ENCODE results near the gene SMARCC2. TPM values are rescaled to one million over a fixed set of nuclear protein-coding genes. Genes with fewer than 3 reads are reported as not detected.

The SMARCC2 gene
- total RNA-seq, 1 experiment from 2014 or later, result 99.7 TPM

GRCh38 chr12:56189099-56189917 is at the start of gene SMARCC2 (continued):
- no peak for TF ChIP-seq ZBTB33 (IDR thresholded peaks at IDR 0.05; ENCODE audit: extremely low read depth, insufficient replicate concordance, low read length)
- TF ChIP-seq RAD21 (IDR thresholded peaks at IDR 0.05; ENCODE audit: low read depth), result peak; percentile 54; the same call in 1 of the 2 replicates
- no peak for TF ChIP-seq ZNF274 (IDR thresholded peaks at IDR 0.05; ENCODE audit: low read depth, low read length)
- TF ChIP-seq MAX (IDR thresholded peaks at IDR 0.05), result no peak; the same call in 1 of the 2 replicates
- TF ChIP-seq EZH2 (IDR thresholded peaks at IDR 0.05), result no peak
- no peak for TF ChIP-seq TCF7L2 (IDR thresholded peaks at IDR 0.05; ENCODE audit: borderline replicate concordance, extremely low read depth, insufficient read depth, insufficient read length)

GRCh38 chr12:56237552-56237951 is 48.3 kb upstream of the SMARCC2 start:
- Histone ChIP-seq H3K4me2 (ENCODE audit: low read length) (no peak overlapping the region), H2AFZ (ENCODE audit: low read depth, low read length, poor library complexity, severe bottlenecking) (no peak overlapping the region), H3K4me3 (replicated peaks in 1 of 2; ENCODE audit: low read depth in 1 of 2, low read length in 2 of 2) (no peak overlapping the region), H3K27ac (ENCODE audit: low read depth, low read length) (no peak overlapping the region), H3K27me3 (ENCODE audit: insufficient read depth, low read length) (no peaks in the 10 kb centered on the region), H3K9ac (ENCODE audit: low read length) (no peak overlapping the region), H3K4me1 (ENCODE audit: control insufficient read depth in 1 of 2, insufficient read depth in 2 of 2, low read length in 2 of 2) (peaks cover 0 to 6% of the 10 kb centered on the region in 2 experiments; a peak in 1 of 4 replicates), H3K36me3 (ENCODE audit: control insufficient read depth in 1 of 2, insufficient read depth in 2 of 2, low read length in 2 of 2) (peaks cover 12 to 15% of the 10 kb centered on the region in 2 experiments), H3K9me2 (ENCODE audit: insufficient read depth) (no peaks in the 10 kb centered on the region), H3K79me2 (ENCODE audit: insufficient read depth, low read length) (no peaks in the 10 kb centered on the region), H4K20me1 (ENCODE audit: insufficient read depth) (no peaks in the 10 kb centered on the region), H3K9me3 (ENCODE audit: control insufficient read depth in 1 of 2, insufficient read depth in 1 of 2, low read depth in 1 of 2, low read length in 2 of 2) (no peaks in the 10 kb centered on the region)
- no TSS peak for BruUV-seq (replicated peaks)
- intact Hi-C loops (cut with micrococcal nuclease), result no loop called here
- TF ChIP-seq POLR2A (IDR thresholded peaks at IDR 0.05; ENCODE audit: borderline replicate concordance, extremely low read depth, insufficient read depth, insufficient read length) (no peak), ZNF274 (IDR thresholded peaks at IDR 0.05; ENCODE audit: low read depth, low read length) (no peak), JUND (IDR thresholded peaks at IDR 0.05) (no peak), ELF1 (IDR thresholded peaks at IDR 0.05; ENCODE audit: borderline replicate concordance, low read depth) (no peak), SRF (IDR thresholded peaks at IDR 0.05; ENCODE audit: low read depth) (no peak), CTCF (IDR thresholded peaks at IDR 0.05 in 2 of 3, conservative IDR thresholded peaks at IDR 0.05 in 1 of 3; ENCODE audit: borderline replicate concordance in 1 of 3, insufficient read depth in 1 of 3, low read depth in 2 of 3, low read length in 2 of 3) (no peak), SIN3A (IDR thresholded peaks at IDR 0.05; ENCODE audit: low read depth) (no peak), TCF7L2 (IDR thresholded peaks at IDR 0.05; ENCODE audit: borderline replicate concordance, extremely low read depth, insufficient read depth, insufficient read length) (no peak), MAX (IDR thresholded peaks at IDR 0.05) (no peak)
- ChIA-PET CTCF (no interaction called here), RAD21 (ENCODE audit: low non-redundant PET in 1 of 2, low total read pairs in 2 of 2, uncharacterized antibody in 2 of 2, unreplicated experiment in 2 of 2) (no interaction called here), POLR2A (no interaction called here)
- DNase-seq (ENCODE audit: low read depth, low spot score), result no peak
- no peak for ATAC-seq
